Endothelial cell of umbilical vein (primary cell): ENCODE data around the gene EXOC3L1.

Source experiments
- CTCF ChIP-seq, 2 donors: IDR thresholded peaks; 1 replicate in 1 of 2; 2 replicates in 1 of 2; pipeline ENCODE4 v1.5.1; 2011; ENCODE audit warnings: low read length in 2 of 2, mild to moderate bottlenecking in 2 of 2, moderate library complexity in 2 of 2, control low read depth in 1 of 2, inconsistent platforms in 1 of 2, low read depth in 1 of 2; ENCODE audit not compliant: insufficient read depth in 1 of 2; ENCODE audit errors: extremely low read depth in 1 of 2
- EZH2 ChIP-seq: IDR thresholded peaks from 2 replicates; pipeline ENCODE4 v1.6.1; 2012; ENCODE audit warnings: borderline replicate concordance, low read depth, mild to moderate bottlenecking, moderate library complexity, low read length, inconsistent platforms; ENCODE audit not compliant: severe bottlenecking
- FOS ChIP-seq: IDR thresholded peaks from 2 replicates; pipeline ENCODE4 v1.6.1; 2011; ENCODE audit warnings: mild to moderate bottlenecking, low read length, moderate library complexity, borderline replicate concordance; ENCODE audit not compliant: insufficient read depth
- GATA2 ChIP-seq: IDR thresholded peaks from 2 replicates; pipeline ENCODE4 v1.7.0; 2011; ENCODE audit warnings: low read depth, mild to moderate bottlenecking, moderate library complexity, mixed read lengths, low read length; ENCODE audit not compliant: insufficient read length, insufficient read depth
- JUN ChIP-seq: IDR thresholded peaks from 2 replicates; pipeline ENCODE4 v1.6.1; 2011; ENCODE audit warnings: borderline replicate concordance, low read depth; ENCODE audit not compliant: insufficient read length, insufficient read depth
- MAX ChIP-seq: IDR thresholded peaks from 2 replicates; pipeline ENCODE4 v1.6.1; 2011; ENCODE audit not compliant: insufficient read depth, insufficient read length
- MYC ChIP-seq: IDR thresholded peaks from one replicate; pipeline ENCODE4 v1.6.1; 2011; ENCODE audit warnings: mild to moderate bottlenecking, low read depth, low read length
- POLR2A ChIP-seq: IDR thresholded peaks from 2 replicates; pipeline ENCODE4 v1.6.1; 2012; ENCODE audit warnings: low read depth, mild to moderate bottlenecking, control low read depth, low read length
- POLR2AphosphoS5 ChIP-seq: IDR thresholded peaks from 2 replicates; pipeline ENCODE4 v1.6.1; 2012; ENCODE audit warnings: low read depth, mild to moderate bottlenecking, control low read depth, low read length, moderate library complexity; ENCODE audit not compliant: insufficient read depth

GRCh38 chr16:67161595-67162058 is 28.3 kb downstream of the EXOC3L1 start:
- TF ChIP-seq CTCF (IDR thresholded peaks at IDR 0.05; ENCODE audit: extremely low read depth in 1 of 2, insufficient read depth in 1 of 2, low read depth in 1 of 2, low read length in 2 of 2), result no peak
- no peak for TF ChIP-seq POLR2A
- TF ChIP-seq MYC, result no peak
- no peak for TF ChIP-seq POLR2AphosphoS5
- TF ChIP-seq JUN, result no peak
- no peak for TF ChIP-seq EZH2
- no peak for TF ChIP-seq MAX
- TF ChIP-seq GATA2, result no peak
- no peak for TF ChIP-seq FOS
